Duodenal mucosa (tissue), 2 donors: ENCODE measurements around the gene SPATA17.
"Not testable (repeated sequence)": the region's sequence is repeated elsewhere in the genome, so short reads cannot be mapped to it uniquely, and the experiment has no call there.

Experiments
- H3K27ac ChIP-seq: one replicate; pipeline ENCODE4 v1.7.0; 2013; ENCODE audit warnings: low read depth, low read length
- H3K27me3 ChIP-seq, 2 donors: one replicate each; pipeline ENCODE4 v1.7.0; 2013; ENCODE audit warnings: low read length in 2 of 2, control low read depth in 1 of 2; ENCODE audit not compliant: insufficient read depth in 2 of 2, control insufficient read depth in 1 of 2
- H3K36me3 ChIP-seq, 2 donors: one replicate each; pipeline ENCODE4 v1.7.0; 2013; ENCODE audit warnings: low read length in 2 of 2, control low read depth in 1 of 2; ENCODE audit not compliant: insufficient read depth in 2 of 2, control insufficient read depth in 1 of 2
- H3K4me1 ChIP-seq, 2 donors: one replicate each; pipeline ENCODE4 v1.7.0; 2013; ENCODE audit warnings: low read length in 2 of 2, control low read depth in 1 of 2; ENCODE audit not compliant: insufficient read depth in 2 of 2, control insufficient read depth in 1 of 2
- H3K4me3 ChIP-seq, 2 donors: one replicate each; pipeline ENCODE4 v1.7.0; 2013; ENCODE audit warnings: low read length in 2 of 2, low read depth in 1 of 2
- H3K9ac ChIP-seq, 2 donors: one replicate each; pipeline ENCODE4 v1.7.0; 2013; ENCODE audit warnings: low read length in 2 of 2, low read depth in 1 of 2
- H3K9me3 ChIP-seq, 2 donors: one replicate each; pipeline ENCODE4 v1.7.0; 2013; ENCODE audit warnings: low read length in 2 of 2, control low read depth in 1 of 2; ENCODE audit not compliant: control insufficient read depth in 1 of 2

Gene SPATA17

GRCh38 chr1:217673387-217673786 is 42.2 kb downstream of the SPATA17 start:
- Histone ChIP-seq H3K27ac (no peak overlapping the region), H3K27me3 (no peaks in the 10 kb centered on the region), H3K9ac (no peak overlapping the region), H3K36me3 (no peaks in the 10 kb centered on the region), H3K4me1 (no peaks in the 10 kb centered on the region), H3K9me3 (no peaks in the 10 kb centered on the region), H3K4me3 (no peak overlapping the region)

GRCh38 chr1:217674028-217674729 is 43.0 kb downstream of the SPATA17 start:
- no peak overlapping the region for H3K9ac ChIP-seq
- H3K4me3 ChIP-seq = no peak overlapping the region
- no peaks in the 10 kb centered on the region for H3K9me3 ChIP-seq
- H3K27ac ChIP-seq = no peak overlapping the region
- no peaks in the 10 kb centered on the region for H3K27me3 ChIP-seq
- H3K4me1 ChIP-seq = no peaks in the 10 kb centered on the region
- H3K36me3 ChIP-seq = no peaks in the 10 kb centered on the region

GRCh38 chr1:217681806-217682205 is 50.7 kb downstream of the SPATA17 start:
- Histone ChIP-seq H3K4me1 (no peaks in the 10 kb centered on the region), H3K27ac (no peak overlapping the region)

GRCh38 chr1:217687511-217687910 is 56.4 kb downstream of the SPATA17 start:
- Histone ChIP-seq H3K4me3 (no peak overlapping the region), H3K27ac (no peak overlapping the region), H3K9me3 (no peaks in the 10 kb centered on the region), H3K27me3 (no peaks in the 10 kb centered on the region), H3K9ac (no peak overlapping the region), H3K36me3 (no peaks in the 10 kb centered on the region), H3K4me1 (no peaks in the 10 kb centered on the region)

More at GRCh38 chr1:217681806-217682205, 50.7 kb downstream of the SPATA17 start:
- no peaks in the 10 kb centered on the region for H3K27me3 ChIP-seq
- no peak overlapping the region for H3K9ac ChIP-seq
- H3K4me3 ChIP-seq = no peak overlapping the region
- no peaks in the 10 kb centered on the region for H3K9me3 ChIP-seq
- no peaks in the 10 kb centered on the region for H3K36me3 ChIP-seq

GRCh38 chr1:217696140-217696539 is 65.0 kb downstream of the SPATA17 start:
- H3K27ac ChIP-seq, H3K4me3 ChIP-seq, H3K9me3 ChIP-seq, H3K27me3 ChIP-seq, H3K4me1 ChIP-seq, H3K36me3 ChIP-seq, H3K9ac ChIP-seq: not testable (repeated sequence)

- Histone ChIP-seq H3K9ac (no peak overlapping the region), H3K36me3 (no peaks in the 10 kb centered on the region), H3K27ac (no peak overlapping the region), H3K27me3 (no peaks in the 10 kb centered on the region), H3K4me1 (no peaks in the 10 kb centered on the region), H3K4me3 (no peak overlapping the region), H3K9me3 (no peaks in the 10 kb centered on the region)
These were observed 72.2 kb downstream of the SPATA17 start for GRCh38 chr1:217703326-217703725.

- Histone ChIP-seq H3K4me3 (no peak overlapping the region), H3K4me1 (no peaks in the 10 kb centered on the region), H3K9me3 (no peaks in the 10 kb centered on the region), H3K27ac (no peak overlapping the region), H3K27me3 (no peaks in the 10 kb centered on the region), H3K9ac (no peak overlapping the region), H3K36me3 (no peaks in the 10 kb centered on the region)
These were observed 81.9 kb downstream of the SPATA17 start for GRCh38 chr1:217712925-217713597.

GRCh38 chr1:217715681-217716080 is 84.5 kb downstream of the SPATA17 start:
- Histone ChIP-seq H3K4me3 (no peak overlapping the region), H3K27ac (no peak overlapping the region), H3K27me3 (no peaks in the 10 kb centered on the region), H3K4me1 (no peaks in the 10 kb centered on the region), H3K9me3 (no peaks in the 10 kb centered on the region), H3K36me3 (no peaks in the 10 kb centered on the region), H3K9ac (no peak overlapping the region)

- no peak overlapping the region for H3K4me3 ChIP-seq
- no peaks in the 10 kb centered on the region for H3K4me1 ChIP-seq
- no peaks in the 10 kb centered on the region for H3K9me3 ChIP-seq
- H3K27me3 ChIP-seq = no peaks in the 10 kb centered on the region
- H3K36me3 ChIP-seq = no peaks in the 10 kb centered on the region
- no peak overlapping the region for H3K27ac ChIP-seq
- no peak overlapping the region for H3K9ac ChIP-seq
These were observed 86.8 kb downstream of the SPATA17 start for GRCh38 chr1:217717959-217718358.

GRCh38 chr1:217718873-217719272 is 87.7 kb downstream of the SPATA17 start:
- Histone ChIP-seq H3K4me1 (no peaks in the 10 kb centered on the region), H3K9me3 (no peaks in the 10 kb centered on the region), H3K4me3 (no peak overlapping the region), H3K27ac (no peak overlapping the region), H3K27me3 (no peaks in the 10 kb centered on the region), H3K9ac (no peak overlapping the region), H3K36me3 (no peaks in the 10 kb centered on the region)
